Lung (tissue), 16 donors: ENCODE measurements around the gene HSD17B7. TPM values are rescaled to one million over a fixed set of nuclear protein-coding genes. Genes with fewer than 3 reads are reported as not detected.
A peak's percentile ranks its signal among the peaks of the same experiment; 100 is the strongest.
"Not testable (repeated sequence)": the region's sequence is repeated elsewhere in the genome, so short reads cannot be mapped to it uniquely, and the experiment has no call there.

Experiments used
- ATAC-seq: fragments of 200-7000 bp; cut with Tn5 transposase; one replicate; pipeline ENCODE4 v1.9.1; 2020; ENCODE audit warnings: moderate number of reproducible peaks; ENCODE audit not compliant: insufficient read depth, low FRiP score
- DNase-seq, 3 donors: peaks; one replicate each; pipeline ENCODE4 v3.0.0-alpha.2; 2013 to 2017
- H3K27ac ChIP-seq, 2 donors: one replicate each; pipeline ENCODE4 v1.5.1; 2013; ENCODE audit warnings: mild to moderate bottlenecking in 2 of 2, moderate library complexity in 2 of 2, control low read depth in 1 of 2, inconsistent platforms in 1 of 2, low read depth in 1 of 2, low read length in 1 of 2
- H3K27me3 ChIP-seq, 3 donors: one replicate each; pipeline ENCODE4 v1.5.1; 2013; ENCODE audit warnings: low read length in 2 of 3; ENCODE audit not compliant: control insufficient read depth in 3 of 3, insufficient read depth in 3 of 3
- H3K36me3 ChIP-seq, 4 donors: one replicate each; pipeline ENCODE4 v1.5.1; 2013; ENCODE audit warnings: low read length in 4 of 4, mild to moderate bottlenecking in 1 of 4, moderate library complexity in 1 of 4; ENCODE audit not compliant: control insufficient read depth in 4 of 4, insufficient read depth in 4 of 4
- H3K4me1 ChIP-seq, 5 donors: one replicate each; pipeline ENCODE4 v1.5.1; 2013; ENCODE audit warnings: low read length in 5 of 5, mild to moderate bottlenecking in 2 of 5, moderate library complexity in 1 of 5; ENCODE audit not compliant: control insufficient read depth in 5 of 5, insufficient read depth in 5 of 5
- H3K4me3 ChIP-seq: one replicate; pipeline ENCODE4 v1.5.1; 2013; ENCODE audit warnings: mild to moderate bottlenecking, control low read depth, moderate library complexity
- H3K9ac ChIP-seq, 2 donors: one replicate each; pipeline ENCODE4 v1.5.1; 2013; ENCODE audit warnings: low read length in 2 of 2, control low read depth in 1 of 2; ENCODE audit not compliant: insufficient read depth in 1 of 2
- H3K9me3 ChIP-seq, 4 donors: one replicate each; pipeline ENCODE4 v1.5.1; 2013; ENCODE audit warnings: low read length in 3 of 4, mild to moderate bottlenecking in 1 of 4, moderate library complexity in 1 of 4; ENCODE audit not compliant: control insufficient read depth in 4 of 4, insufficient read depth in 3 of 4
- WGBS, 2 donors: extraction: QIAGEN DNeasy Blood & Tissue Kit; methylation state at CpG; one replicate each; pipeline ENCODE4 v1.1.7; 2013; 5-methylcytosine and 5-hydroxymethylcytosine counted together
- long read RNA-seq, 5 donors: transcript quantifications; one replicate each; lab custom pipeline, GENCODE V29; 2026
- polyA plus RNA-seq, 2 donors: library from polyadenylated mRNA; stranded (reverse); fragments of 200-250 nt; gene quantifications; one replicate each; pipeline ENCODE4 v1.2.1, GENCODE V29; 2013
- total RNA-seq, 2 donors: library from RNA; depleted of rRNA in 1 of 2; stranded (reverse); fragments of >200 nt in 1 of 2; gene quantifications; one replicate each; pipeline ENCODE4 v1.2.1, GENCODE V29; 2014 to 2021
- TF ChIP-seq, protein P1 (sequence below): IDR thresholded peaks from 2 replicates; pipeline ENCODE4 v1.5.1; 2012; ENCODE audit warnings: mild to moderate bottlenecking; ENCODE audit errors: control extremely low read depth, extremely low read depth
- donor health status: control.
- donor health status: control.
- donor health status: Bipolar disorder and iron deficiency.
- donor health status: healthy.
- donor health status: DM: yes; HTN: yes; CAD: no.

HSD17B7 gene, protein sequence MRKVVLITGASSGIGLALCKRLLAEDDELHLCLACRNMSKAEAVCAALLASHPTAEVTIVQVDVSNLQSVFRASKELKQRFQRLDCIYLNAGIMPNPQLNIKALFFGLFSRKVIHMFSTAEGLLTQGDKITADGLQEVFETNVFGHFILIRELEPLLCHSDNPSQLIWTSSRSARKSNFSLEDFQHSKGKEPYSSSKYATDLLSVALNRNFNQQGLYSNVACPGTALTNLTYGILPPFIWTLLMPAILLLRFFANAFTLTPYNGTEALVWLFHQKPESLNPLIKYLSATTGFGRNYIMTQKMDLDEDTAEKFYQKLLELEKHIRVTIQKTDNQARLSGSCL
- total RNA-seq, result 10 to 100 TPM; 38.5 to 53.7 TPM
- 10 to 100 TPM; 23.4 to 35.7 TPM for polyA plus RNA-seq
- long read RNA-seq, donor 1, partial matches to known transcripts, result 0 of 3 reads
- long read RNA-seq, donor 1, other reads (novel, unspliced or antisense), result 0 of 3 reads
- long read RNA-seq, donor 2, partial matches to known transcripts, result 0 of 3 reads
- long read RNA-seq, donor 2, other reads (novel, unspliced or antisense), result 0 of 3 reads
- long read RNA-seq, donor 3, partial matches to known transcripts, result 5 of 7 reads
- long read RNA-seq, donor 3, other reads (novel, unspliced or antisense), result 0 of 7 reads
- long read RNA-seq, donor 4, partial matches to known transcripts, result 0 of 1 reads
- long read RNA-seq, donor 4, other reads (novel, unspliced or antisense), result 0 of 1 reads
- long read RNA-seq, donor 5, partial matches to known transcripts, result 0 of 2 reads
- long read RNA-seq, donor 5, other reads (novel, unspliced or antisense), result 0 of 2 reads

DNA sequence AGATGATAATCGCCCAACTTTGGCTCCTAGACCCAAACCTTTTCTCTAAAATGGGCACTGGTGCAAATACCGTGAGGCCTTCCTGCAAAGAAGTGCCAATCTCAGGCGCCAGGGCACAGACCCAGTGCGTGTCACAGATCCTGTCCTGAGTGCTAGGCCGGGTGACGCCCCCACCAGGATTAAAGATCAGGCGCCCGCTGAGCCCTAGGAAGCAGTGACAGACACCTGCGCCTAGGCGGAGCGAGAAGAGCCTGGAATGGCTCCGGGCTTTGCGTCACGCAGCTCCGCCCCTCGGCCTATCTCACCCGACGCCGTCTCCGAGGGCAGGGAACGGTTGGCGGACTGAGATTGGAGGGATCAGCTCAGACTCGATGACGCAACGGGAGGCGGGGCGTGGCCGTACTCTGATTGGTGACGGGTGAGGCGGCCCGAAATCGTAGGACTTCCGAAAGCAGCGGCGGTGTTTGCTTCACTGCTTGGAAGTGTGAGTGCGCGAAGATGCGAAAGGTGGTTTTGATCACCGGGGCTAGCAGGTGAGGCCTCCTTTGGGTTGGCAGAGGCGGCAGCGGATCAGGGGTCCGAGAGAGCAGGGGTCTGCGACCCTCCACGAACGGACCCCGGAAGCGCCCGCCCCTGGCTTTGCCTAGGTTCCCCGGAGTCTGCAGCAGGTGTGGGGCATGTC lies at the start of gene HSD17B7:
Gene HSD17B7, plus strand, starts transcription at position 400 of the 682 bp plus-strand sequence. Its CDS starts 99 bp downstream, at position 499.
- not testable (repeated sequence) for H3K27me3 ChIP-seq, H3K36me3 ChIP-seq, H3K9me3 ChIP-seq, H3K4me1 ChIP-seq
- WGBS, 2 donors, result 2 to 3% methylated on average over 30 to 34 of the region's 49 CpGs
- peak within 1 kb of the TSS; percentile 40 for H3K4me3 ChIP-seq
- peak; percentile 66 to 75 (median 68) for DNase-seq
- H3K9ac ChIP-seq, result peak within 1 kb of the TSS in 1 of 2 donors; percentile 68
- peak within 1 kb of the TSS; percentile 75 to 81 for H3K27ac ChIP-seq
- ATAC-seq, result peak; percentile 99

DNA sequence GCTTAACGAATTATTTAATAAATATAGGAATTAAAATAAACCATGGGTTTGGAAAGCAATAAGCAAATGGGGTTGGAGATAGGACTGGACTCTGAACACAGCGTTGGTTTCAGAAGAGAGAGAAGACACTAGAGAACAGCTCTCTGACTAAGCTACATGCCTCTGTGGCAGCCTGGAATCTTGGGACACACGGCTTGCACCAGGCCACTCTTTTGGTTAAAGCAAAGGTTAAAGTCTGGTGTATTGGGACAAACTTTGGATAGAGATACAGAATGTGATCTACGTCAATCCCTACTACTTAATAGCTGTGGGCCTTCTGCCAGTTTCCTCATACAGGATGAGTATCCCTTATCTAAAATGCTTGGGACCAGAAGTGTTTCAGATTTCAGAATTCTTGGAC lies 49.7 kb upstream of the HSD17B7 start:
- DNase-seq (peak in 1 of 3 donors; percentile 30), ATAC-seq (no peak)
- Histone ChIP-seq H3K36me3 (no peaks in the 10 kb centered on the region), H3K27ac (no peak overlapping the region), H3K9ac (no peak overlapping the region), H3K4me3 (no peak overlapping the region), H3K9me3 (no peaks in the 10 kb centered on the region), H3K27me3 (no peaks in the 10 kb centered on the region), H3K4me1 (peaks cover 0 to 15% (median 4%) of the 10 kb centered on the region in 5 donors)
- TF ChIP-seq, protein P1, sequence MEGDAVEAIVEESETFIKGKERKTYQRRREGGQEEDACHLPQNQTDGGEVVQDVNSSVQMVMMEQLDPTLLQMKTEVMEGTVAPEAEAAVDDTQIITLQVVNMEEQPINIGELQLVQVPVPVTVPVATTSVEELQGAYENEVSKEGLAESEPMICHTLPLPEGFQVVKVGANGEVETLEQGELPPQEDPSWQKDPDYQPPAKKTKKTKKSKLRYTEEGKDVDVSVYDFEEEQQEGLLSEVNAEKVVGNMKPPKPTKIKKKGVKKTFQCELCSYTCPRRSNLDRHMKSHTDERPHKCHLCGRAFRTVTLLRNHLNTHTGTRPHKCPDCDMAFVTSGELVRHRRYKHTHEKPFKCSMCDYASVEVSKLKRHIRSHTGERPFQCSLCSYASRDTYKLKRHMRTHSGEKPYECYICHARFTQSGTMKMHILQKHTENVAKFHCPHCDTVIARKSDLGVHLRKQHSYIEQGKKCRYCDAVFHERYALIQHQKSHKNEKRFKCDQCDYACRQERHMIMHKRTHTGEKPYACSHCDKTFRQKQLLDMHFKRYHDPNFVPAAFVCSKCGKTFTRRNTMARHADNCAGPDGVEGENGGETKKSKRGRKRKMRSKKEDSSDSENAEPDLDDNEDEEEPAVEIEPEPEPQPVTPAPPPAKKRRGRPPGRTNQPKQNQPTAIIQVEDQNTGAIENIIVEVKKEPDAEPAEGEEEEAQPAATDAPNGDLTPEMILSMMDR, result no peak
- 78 to 89% methylated on average over 4 of the region's 4 CpGs for WGBS, 2 donors

DNA sequence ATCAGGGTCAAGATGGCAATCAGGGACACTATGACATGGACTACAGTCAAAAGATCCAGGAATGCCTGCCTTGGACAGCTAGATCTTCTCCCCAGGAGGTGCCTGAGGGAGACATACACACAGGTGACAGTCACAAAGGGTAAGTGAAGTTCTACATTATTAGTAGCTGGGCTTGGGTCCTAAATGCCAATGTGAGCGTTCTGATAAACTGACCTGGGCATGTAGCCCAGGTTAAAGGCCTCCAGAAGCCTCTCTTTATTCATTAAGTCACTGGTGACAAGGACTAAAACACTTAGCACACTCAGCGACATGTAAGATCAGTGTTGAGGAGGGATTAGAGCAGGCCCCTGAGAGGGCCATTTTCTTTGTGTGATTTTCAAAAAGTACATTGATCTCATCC lies 48.9 kb upstream of the HSD17B7 start:
- H3K27ac ChIP-seq, result no peak overlapping the region
- ATAC-seq (no peak), DNase-seq (no peak)
- H3K9me3 ChIP-seq, result peaks cover 0 to 2% (median 0%) of the 10 kb centered on the region in 4 donors
- no peak overlapping the region for H3K4me3 ChIP-seq
- H3K27me3 ChIP-seq, result no peaks in the 10 kb centered on the region
- TF ChIP-seq, protein P1, result no peak
- H3K4me1 ChIP-seq, result peaks cover 0 to 15% (median 2%) of the 10 kb centered on the region in 5 donors
- no peak overlapping the region for H3K9ac ChIP-seq
- H3K36me3 ChIP-seq, result peaks cover 0 to 7% (median 2%) of the 10 kb centered on the region in 4 donors
- 87 to 88% methylated on average over 2 of the region's 2 CpGs for WGBS, 2 donors

DNA sequence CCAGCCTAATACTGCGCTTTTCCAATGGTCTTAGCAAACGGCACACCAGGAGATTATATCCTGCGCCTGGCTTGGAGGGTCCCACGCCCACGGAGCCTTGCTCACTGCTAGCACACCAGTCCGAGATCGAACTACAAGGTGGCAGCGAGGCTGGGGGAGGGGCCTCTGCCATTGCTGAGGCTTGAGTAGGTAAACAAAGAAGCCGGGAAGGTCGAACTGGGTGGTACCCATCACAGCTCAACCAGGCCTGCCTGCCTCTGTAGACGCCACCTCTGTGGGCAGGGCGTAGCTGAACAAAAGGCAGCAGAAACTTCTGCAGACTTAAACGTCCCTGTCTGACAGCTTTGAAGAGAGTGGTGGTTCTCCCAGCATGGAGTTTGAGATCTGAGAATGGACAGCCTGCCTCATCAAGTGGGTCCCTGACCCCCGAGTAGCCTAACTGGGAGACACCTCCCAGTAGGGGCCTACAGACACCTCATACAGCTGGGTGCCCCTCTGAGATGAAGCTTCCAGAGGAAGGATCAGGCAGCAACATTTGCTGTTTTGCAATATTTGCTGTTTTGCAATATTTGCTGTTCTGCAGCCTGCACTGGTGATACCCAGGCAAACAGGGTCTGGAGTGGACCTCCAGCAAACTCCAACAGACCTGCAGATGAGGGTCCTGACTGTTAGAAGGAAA lies 44.1 kb upstream of the HSD17B7 start:
- not testable (repeated sequence) for H3K36me3 ChIP-seq, H3K27ac ChIP-seq, H3K9me3 ChIP-seq, H3K4me3 ChIP-seq, ATAC-seq, DNase-seq, H3K9ac ChIP-seq, H3K27me3 ChIP-seq, H3K4me1 ChIP-seq
- 92 to 94% methylated on average over 14 of the region's 14 CpGs for WGBS, 2 donors
